ENCODE data around the gene RAI1.

Gene RAI1

DNA sequence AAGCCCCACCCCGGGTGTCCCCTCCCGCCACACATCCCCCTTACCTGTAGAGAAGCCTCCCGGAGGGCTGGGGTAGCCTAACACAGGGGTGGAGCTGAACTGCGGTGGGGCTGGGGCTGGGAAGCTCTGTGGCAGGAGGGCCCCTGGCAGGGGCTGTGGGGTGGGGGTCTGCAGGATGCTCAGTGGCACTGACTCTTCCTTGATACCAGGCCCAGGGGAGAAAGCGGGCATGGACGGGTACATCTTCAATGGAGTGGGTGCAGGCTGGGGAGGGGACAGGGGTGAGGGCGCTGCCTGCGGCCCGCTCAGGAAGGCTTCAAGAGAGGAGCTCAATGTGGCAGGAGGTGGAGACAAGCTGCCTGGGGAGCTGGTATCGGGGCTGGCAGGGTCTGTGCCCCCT, 138.8 kb downstream of the RAI1 start:
- no peak for FAIRE-seq

DNA sequence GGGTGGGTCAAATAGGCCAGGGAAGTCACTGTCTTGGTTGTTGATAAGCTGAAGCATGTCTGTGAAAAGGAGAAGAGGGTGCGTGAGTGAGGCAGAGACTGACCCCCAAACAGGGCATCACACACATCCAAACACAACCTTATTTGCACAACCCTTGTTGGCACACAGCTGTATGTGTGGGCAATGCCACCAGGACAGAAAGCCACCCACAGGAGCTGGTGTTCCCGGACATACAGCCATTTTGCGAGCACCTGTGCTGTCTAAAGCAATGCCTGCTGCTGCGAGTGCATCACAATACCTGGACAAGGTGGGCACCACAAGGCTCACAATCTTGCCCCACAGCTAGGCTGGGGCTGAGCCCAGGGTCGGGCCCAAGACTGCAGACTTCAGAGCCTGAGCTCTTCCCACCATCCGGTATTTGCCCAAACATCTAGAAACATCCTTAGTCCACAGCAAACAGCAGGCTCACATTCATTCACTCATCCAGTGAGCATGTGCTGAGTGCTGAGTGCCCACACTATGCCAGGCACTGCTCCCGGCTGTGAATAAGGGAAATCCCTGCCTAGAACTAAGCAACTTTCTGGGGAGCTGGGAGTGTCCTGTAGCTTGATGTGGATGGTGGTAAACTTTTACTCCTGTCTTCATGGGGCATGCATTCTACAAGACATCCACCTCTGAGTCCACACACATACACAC, 139.4 kb downstream of the RAI1 start:
- FAIRE-seq = no peak

DNA sequence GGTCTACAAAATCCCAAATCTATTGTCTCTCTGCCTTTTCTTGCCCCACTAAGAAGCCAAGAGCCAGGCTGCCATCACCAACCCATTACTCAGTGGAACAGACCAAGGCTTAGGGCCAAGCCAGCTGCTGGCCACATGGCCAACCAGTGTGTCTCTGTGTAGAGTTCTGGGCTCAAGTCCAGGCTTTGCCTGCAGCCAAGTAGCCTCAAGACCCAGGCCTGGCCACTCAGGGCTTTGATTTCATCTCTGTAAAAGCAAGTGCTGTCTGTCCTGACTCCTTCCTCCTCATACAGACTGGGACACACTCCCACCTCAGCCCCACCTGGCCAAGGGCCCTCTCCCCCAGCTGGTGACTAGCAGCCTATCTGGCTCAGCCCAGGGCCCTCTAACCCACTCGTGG, 140.9 kb downstream of the RAI1 start:
- FAIRE-seq = no peak

DNA sequence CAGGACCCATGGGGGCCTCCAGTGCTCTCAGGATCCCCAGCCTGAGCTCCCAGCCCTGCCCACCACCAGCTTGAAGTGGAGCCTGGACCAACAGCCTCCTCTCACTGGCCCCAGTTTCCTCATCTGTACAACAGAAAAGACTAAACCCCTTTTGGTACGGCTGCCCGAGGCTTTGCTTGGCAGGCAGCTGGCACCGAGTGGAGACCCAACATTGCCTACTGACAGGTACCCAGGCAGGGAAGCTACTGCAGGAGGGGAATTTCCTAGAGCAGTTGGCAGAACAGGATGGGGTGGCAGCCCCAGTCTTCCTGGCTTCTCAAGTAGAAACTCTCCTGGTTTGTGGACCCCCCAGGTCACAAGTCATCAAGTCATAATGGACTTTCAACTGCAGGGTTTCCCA, 141.4 kb downstream of the RAI1 start:
- no peak for FAIRE-seq

DNA sequence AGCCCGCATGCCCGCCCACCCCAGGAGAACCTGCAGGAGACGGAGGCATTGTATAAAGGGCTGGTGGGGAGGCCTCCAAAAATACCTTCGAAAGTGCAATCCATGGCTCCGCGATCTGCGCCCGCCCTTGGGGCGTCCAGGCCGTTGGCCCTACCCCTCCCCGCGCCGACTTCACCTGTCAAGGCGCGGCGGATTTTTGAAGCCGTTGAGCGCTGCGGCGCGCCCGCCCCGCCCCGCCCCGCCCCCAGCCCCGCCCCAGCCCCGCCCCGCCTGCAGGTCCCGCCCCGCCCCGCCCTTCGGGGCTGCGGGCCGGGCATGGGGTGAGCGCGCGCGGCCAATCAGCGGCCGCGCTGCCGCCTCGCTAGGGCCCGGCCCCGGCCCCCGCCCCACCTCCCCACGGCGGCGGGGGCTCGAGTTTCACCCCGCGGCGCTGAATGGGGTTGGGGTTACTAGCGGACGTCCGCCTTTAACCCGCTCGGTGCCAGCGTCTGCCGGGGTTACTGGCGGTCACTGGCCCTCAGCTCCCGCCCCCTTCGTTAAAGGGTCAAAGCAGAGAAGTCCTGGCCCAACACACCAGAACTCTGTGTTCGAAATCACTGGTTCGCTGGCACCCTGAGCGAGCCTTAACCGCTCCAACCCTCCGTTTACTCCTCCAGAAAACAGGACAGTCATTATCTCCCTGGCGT, 142.3 kb downstream of the RAI1 start:
- no peak for FAIRE-seq

DNA sequence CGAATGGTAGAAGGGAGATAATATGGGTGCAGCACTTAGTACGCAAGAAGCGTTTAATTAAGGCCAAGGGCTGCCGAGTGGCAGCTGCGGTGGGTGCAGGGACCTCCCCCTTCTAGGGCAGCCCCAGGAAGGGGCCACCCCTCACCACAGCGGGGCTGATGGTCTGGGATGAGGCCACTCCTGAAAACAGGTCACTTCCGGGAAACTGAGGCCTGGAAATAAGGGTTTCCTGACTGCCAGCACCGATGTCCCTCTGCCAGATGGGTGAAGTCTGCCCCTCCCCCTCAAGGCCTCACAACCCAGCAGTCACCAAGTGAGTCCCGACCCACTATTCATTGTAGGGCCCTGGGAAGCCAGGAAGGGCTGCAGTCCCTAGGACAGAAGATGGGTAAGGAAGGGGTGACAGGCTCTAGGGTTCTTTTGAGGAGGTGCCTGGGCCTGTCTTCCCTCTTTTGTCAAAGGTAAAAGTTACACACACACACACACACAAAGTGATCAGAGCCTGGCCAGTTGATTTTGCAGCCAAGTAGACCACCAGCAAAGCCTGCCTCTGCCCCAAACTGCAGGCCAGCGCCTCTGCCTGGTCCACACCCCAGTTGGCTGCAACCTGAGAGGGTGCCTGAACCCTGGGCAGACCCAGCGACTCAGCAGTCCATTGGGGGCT, 143.0 kb downstream of the RAI1 start:
- no peak for FAIRE-seq

DNA sequence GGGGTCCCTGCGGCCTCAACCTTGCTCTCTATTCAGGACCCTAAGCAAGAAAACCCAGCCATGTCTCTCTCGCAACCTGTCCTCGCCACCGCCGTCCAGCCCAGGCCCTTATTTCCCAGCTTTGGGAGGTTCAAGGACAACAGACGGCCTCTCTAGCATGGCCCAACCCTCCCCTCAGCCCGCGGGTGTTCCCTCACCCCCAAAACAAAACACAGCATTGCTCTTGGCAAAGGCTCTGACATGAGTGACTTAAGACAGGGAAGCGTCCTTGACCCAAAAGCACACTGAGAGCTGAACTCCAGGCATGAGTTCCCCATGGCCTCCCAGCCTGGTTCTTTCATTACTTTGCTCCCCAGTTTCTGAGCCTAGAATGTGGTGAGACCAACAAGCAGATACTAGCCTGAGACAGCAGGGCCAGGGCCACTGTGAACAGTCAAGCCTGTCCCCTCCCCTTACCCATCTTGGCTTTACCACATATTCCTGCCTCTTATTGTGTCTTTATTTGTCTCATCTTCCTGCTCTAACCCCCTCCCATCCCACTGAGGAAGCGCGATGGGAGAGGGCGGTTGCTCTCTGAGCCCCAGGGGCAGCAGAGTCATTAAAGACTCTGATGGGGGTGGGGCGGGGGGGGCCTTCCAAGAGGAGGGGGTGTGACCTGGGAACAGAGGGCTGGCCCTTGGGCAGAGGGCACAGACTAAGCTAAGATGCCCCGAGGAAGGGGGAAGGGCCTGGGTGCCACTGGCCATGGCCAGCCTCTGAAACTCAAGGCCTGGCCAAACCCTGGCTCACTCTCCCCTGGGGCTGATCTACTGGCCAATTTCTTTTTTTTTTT, 143.7 kb downstream of the RAI1 start:
- no peak for FAIRE-seq

DNA sequence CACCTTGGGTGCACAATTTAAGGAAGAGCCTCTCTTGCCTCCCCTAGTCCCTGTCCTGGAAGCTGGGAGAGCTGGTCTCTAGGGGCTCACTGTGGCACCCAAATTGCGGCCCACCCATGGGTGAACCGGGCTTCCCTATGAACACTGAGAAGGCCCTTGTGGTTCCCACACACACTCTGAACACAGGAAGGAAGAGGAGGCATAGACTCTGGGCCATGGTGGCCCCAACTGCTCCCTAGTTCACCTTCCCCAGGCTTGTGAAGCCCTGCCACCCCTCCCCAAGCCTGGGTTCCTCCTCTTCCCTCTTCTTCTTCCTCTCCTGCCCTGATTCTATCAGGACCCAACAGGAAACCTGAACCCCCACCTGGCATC, 145.1 kb downstream of the RAI1 start:
- FAIRE-seq = no peak

DNA sequence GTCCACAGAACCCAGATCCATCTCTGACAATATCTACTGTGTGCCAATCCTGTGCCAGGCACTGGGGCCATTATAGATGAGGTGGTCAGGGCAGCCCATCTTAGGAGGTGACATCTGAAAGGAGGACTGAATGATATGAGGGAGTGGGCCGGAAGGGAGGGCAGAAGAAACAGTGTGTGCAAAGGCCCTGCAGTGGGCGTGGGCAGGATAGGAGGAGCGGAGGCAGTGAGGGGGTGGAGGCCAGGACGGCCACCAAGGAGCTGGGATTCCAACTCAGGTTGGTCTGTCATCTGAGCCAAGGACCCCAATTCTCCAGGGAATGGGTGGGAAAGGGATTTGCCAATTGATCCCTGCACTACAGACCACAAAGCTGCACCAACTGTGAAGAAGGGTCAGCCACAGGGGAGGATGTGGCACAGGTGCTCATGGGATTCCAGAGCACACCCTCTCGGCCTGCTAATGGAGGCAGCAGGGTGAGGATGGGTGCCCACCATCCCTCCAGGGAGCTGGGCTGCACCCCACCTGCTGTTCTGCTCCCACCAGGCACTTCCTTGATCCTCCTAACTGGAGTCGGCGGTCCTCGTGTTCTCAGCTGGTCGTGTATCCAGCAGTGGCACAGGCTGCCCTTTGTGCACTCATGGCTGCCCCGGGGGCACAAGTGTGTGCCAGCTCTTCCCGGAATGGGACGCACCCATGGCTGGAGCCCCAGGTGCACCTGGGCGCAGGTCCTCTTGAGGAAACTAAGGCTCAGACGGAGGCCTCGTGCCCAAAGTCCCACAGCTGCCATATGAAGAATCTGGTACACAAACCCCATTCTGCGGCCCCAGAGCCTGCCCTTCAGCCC, 145.9 kb downstream of the RAI1 start:
- FAIRE-seq = no peak

DNA sequence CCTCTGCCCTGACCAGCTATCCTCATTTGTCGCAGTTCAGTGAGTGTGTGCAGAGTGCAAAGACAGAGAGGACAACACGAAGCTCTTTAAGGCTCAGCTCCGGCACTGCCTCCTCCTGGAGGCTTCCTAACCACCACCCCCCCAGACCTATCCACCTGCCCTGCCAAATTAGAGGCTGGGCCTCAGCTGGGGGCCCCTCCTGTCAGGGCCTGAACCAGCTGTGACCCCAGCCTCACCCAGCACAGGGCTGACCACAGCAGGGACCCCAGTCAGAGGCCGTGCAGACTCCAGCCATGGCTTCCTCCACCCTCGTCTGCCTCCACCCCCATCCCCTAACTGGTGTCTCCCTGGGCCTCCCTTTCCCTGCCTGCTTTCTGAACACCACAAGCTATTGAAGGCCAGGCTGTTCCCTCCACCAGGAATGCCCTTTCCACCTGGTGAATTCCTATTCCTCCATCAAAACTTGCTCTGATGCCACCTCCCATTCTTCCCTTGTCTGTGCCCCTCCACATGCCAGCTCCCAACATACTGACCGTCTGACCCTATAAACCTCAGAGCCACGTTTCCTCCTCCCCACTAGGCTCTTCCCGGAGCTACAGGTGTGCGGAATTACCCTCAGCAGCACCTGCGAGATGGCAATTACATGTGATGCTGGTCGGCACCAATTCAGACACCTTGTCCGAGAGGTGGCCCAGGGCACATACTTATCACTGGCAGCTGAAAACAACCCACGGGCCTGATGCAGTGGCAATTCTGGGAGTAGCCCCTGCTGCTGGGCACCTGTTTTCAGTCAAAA, 146.8 kb downstream of the RAI1 start:
- FAIRE-seq = no peak

DNA sequence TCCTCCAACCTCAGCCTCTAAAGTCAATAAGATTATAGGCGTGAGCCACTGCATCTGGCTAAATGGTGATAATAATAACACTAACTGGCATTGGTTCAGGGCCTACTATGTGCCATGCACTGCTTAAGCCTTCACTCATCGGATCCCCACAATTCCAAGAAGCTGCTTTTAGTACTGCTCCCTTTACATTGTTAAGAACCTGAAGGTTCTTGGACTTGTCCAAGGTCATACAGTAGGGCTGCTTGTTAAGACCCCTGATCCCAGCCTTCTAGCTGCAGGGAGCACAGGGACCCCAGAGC, 149.0 kb downstream of the RAI1 start:
- FAIRE-seq = no peak

DNA sequence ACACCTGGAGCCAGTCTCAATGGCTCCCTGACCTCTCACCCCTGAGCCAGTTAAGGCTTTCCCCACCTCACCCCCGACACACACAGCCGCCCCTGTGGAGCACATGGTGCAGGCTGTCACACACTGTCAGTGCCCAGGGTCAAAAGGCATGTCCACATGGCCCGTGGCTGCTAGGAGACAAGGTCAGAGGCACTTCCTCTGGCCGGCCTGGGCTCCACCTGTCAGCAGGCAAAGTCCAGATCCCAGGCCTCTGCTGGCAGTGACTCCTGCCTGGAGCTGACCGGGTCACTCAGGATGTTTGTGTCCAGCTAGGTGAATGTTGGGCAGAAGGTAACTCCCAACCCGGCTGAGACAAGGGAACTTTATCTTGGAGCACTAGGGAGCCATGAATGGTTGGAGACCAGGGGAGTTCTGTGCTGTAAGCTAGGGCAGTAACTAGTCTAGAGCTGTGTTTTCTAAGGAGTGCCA, 149.5 kb downstream of the RAI1 start:
- FAIRE-seq = no peak

DNA sequence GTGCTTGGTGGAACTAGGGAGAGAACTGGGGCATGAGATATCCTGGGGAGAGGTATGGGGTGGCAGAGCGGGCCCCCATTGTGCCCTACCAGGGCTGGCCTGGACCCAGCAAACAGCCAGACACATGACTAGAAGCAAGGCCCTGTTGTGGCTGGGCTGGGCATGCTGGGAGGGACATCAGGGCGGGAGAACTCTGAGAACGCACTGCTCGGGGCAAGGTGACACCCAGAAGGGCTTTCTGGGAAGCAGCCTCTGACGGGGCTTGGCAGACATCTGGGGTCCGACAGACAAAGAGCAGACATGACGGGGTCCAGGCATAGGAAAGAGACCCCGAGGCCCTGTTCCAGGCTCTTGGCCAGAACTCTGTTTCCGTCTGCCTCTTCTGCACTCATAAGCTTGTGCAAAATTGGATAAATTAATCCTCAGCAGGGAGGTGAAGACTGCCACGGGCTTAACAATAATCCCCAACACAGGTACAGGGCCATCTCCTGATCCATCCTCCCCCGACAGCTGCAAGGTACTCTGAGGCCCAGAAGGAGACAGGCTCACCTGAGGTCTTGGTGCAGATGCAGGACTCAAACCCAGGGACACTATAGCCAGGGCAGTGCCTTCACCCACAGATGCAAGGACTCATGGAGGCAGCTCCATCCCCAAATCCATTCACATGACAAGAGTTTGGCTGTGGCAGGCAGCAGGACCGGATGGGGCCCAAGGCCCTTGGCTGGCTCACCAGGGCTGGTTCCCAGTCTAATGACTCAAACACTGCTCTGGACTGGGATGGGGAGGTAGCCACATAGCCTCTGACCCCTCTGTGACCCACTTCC, 150.2 kb downstream of the RAI1 start:
- no peak for FAIRE-seq

DNA sequence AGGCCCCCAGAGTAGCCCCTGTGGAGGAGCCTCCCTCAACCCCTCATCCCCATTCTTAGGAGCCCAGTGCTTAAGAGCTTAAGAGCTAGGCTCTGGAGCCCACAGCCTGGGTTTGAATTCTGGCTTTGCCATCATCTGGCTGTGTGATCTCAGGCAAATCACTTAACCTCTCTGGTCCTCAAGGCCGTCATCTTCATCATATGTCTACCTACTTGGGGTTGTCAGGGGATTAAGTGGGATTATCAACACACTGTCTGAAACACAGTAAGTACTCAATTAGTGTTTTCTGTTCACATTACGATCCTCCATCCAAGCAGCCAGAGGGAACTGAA, 150.7 kb downstream of the RAI1 start:
- FAIRE-seq = no peak

DNA sequence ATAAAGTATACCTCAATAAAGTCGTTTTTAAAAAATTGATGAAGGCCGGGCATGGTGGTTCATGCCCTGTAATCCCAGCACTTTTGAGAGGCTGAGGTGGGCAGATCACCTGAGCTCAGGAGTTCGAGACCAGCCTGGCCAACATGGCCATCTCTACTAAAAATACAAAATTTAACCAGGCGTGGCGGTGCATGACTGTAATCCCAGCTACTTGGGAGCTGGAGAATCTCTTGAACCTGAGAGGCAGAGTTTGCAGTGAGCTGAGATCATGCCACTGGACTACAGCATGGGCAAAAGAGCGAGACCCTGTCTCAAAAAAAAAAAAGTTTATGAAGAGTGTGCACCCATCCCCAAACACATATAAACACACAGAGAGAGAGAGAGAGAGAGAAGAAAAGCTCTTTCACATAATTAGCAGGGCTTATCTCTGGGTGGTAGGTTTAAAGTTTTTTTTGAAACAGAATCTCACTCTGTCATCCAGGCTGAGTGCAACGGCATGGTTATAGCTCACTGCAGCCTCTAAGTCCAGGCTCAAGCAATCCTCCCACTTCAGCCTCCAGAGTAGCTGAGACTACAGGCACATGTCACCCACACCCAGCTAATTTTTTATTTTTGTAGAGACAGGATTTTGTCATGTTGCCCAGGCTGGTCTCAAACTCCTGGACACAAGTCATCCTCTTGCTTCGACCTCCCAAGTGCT, 152.6 kb downstream of the RAI1 start:
- FAIRE-seq = no peak

DNA sequence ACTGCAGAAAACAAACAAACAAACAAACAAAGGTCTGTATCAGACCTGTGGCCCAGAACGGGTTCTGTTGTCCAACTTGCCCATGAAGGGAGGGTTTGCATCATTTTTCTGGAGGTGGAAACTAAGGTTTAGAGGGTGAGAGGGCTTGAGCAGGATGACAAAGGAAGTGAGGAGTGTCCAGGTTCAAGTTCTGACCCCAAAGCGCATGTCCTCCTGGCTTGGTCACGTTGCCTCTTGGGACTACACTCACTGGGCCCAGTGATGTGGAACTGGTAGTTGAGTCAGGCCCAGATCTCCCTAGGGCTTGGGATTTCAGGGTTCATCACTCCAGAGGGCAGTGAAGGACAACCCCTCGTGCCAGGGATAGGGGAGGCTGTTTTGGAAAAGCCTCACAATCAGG, 153.7 kb downstream of the RAI1 start:
- no peak for FAIRE-seq

DNA sequence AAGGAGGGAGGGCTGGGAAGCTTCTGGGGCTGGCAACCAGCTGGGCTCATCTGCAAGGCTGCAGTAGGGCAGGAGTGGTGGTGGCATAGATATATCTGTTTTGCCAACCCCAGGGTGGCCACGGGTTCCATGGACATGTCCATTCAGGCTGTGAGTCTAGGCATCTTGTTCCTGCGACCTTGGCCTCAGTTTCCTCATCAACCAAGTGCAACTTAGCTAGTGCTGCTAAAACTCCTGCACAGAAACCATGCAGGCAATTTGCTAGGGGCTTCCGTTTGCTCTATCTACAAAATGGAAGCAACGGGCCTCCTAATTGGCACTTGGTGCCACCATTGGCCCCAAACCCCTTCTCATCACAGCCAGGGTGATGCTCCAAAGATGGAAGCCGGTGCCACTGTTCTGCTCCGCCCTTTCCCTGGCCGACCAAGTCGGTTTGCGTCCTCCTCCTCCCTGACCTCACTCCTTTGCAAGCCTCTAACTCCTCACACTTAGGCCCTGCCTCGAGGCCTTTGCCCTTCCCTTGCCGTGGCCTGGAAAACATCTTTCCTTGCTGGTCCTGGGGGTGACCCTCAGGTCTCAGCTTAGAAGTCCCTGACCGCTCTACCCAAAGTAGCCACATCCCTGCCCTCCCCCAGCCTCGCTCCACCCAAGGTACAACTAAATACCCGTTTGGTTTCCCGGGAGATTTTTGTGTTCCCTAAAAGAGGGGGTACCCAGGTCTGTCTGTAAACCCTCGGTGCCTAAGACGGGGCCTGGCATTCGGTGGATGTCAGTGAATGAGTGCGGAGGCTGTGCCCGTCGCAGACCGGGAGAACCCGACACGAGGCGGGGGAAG, 154.4 kb downstream of the RAI1 start:
- no peak for FAIRE-seq

DNA sequence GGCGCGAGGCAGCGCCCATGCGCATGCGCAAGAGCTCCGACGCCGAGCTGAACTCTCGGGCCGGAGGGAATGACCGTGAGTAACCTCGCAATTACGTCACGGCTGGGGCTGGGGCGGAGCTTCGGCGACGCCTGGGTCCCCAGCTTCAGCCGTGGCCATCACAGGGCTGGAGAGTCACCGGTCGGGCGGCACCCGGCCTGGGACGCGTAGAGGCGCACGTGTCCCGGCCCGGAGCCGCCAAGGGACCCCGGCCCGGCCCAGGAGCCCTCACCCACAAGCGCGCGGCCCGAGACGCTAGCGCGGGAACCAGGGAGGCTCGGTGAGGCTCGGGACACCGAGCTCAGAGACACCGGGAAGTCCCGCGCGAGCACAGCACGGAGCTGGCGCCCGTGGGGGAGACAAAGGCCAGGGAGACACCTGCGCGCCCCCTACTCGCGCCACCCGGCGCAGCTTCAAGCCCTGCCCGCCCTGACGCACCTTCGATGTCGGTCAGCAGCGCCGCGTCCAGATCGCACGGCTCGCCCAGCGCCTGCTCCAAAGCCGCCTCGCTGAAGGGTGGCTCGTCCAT, 155.1 kb downstream of the RAI1 start:
- no peak for FAIRE-seq

DNA sequence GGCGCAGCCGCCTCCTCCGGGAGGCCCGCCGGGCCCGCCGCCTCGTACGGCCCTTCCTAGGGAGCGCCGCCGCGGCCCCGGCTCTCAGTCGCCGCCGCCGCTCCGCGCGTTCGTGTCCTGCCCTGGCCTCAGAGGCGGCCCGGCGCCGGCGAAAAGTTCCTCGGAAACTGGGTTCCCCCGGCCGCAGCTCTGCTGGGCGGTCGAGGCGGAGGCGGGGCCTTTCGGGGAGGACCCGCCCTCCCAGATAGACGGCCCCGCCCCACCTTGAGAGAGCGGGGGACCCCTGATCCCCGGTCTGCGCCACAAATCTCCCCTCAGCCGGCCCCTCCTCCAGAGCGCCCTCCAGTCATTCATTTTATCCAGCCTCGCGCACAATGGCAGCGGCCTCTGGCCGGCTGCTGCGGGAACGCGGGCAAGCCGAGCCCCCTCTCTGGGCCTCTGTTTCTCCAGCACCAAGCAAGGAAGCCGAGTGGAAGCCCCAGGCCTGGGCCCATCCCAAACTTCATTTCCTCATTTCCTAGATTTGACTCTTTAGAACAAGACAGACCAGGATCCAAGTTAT, 155.6 kb downstream of the RAI1 start, which contains the start of gene SREBF1:
Gene SREBF1, minus strand, starts transcription at position 169 of the 562 bp plus-strand sequence. CDS start 169 bp downstream, outside the sequence.
- FAIRE-seq = no peak
